ENCODE results near the gene HACL1. TPM values are rescaled to one million over a fixed set of nuclear protein-coding genes. Genes with fewer than 3 reads are reported as not detected.

Gene HACL1
- total RNA-seq, 1 experiment from 2014 or later = 44.9 TPM

DNA sequence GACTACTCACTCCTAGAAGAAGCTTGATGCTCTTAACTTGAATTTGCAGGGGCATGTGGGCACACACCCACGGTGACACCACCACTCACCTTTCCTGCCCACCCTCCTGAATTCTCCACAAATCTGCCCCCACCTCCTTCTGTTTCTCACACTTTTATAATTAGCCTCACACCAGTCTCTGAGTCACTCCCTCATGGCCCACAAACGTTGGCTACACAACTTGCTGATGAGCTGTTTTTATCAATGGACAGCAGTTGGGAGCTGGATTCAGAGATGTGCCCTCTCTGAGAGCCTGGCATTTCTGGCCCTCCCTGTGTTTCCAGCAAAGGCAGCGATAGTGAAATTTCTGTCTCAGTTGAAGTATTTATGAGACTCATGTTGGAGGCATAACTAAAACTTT lies 81.2 kb downstream of the HACL1 start (continued):
- TF ChIP-seq, protein P1, sequence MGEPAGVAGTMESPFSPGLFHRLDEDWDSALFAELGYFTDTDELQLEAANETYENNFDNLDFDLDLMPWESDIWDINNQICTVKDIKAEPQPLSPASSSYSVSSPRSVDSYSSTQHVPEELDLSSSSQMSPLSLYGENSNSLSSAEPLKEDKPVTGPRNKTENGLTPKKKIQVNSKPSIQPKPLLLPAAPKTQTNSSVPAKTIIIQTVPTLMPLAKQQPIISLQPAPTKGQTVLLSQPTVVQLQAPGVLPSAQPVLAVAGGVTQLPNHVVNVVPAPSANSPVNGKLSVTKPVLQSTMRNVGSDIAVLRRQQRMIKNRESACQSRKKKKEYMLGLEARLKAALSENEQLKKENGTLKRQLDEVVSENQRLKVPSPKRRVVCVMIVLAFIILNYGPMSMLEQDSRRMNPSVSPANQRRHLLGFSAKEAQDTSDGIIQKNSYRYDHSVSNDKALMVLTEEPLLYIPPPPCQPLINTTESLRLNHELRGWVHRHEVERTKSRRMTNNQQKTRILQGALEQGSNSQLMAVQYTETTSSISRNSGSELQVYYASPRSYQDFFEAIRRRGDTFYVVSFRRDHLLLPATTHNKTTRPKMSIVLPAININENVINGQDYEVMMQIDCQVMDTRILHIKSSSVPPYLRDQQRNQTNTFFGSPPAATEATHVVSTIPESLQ (CRISPR knock-in tag; IDR thresholded peaks at IDR 0.05) = no peak
- TF ChIP-seq, protein P2, sequence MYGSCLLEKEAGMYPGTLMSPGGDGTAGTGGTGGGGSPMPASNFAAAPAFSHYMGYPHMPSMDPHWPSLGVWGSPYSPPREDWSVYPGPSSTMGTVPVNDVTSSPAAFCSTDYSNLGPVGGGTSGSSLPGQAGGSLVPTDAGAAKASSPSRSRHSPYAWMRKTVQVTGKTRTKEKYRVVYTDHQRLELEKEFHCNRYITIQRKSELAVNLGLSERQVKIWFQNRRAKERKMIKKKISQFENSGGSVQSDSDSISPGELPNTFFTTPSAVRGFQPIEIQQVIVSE (CRISPR knock-in tag; IDR thresholded peaks at IDR 0.05; ENCODE audit: borderline replicate concordance) = no peak
- TF ChIP-seq ETV6 (CRISPR knock-in tag; IDR thresholded peaks at IDR 0.05) = no peak
- TF ChIP-seq, protein P3, sequence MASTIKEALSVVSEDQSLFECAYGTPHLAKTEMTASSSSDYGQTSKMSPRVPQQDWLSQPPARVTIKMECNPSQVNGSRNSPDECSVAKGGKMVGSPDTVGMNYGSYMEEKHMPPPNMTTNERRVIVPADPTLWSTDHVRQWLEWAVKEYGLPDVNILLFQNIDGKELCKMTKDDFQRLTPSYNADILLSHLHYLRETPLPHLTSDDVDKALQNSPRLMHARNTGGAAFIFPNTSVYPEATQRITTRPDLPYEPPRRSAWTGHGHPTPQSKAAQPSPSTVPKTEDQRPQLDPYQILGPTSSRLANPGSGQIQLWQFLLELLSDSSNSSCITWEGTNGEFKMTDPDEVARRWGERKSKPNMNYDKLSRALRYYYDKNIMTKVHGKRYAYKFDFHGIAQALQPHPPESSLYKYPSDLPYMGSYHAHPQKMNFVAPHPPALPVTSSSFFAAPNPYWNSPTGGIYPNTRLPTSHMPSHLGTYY (CRISPR knock-in tag; IDR thresholded peaks at IDR 0.05) = no peak

DNA sequence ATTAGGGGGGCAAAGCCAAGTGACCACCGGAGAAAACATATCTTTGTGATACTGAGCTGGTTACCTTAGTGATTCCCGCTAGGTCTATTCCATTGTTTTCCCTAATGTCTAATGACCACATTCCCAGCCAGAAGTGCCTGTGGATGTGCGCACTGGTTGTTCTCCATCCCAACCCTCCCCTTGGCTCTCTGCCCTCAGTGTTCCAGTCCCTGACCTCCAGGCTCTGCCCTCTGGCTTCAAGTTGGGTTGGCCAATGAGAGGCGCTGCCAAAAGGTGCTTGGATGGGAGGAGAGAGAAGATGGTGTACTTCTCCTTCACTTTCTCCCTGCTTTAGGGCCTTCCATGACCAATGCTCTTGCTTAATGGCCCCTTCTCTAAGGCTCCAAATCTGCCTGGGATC lies 82.3 kb downstream of the HACL1 start:
- H3K9me3 Mint-ChIP-seq = no peaks in the 10 kb centered on the region
- peaks cover 25% of the 10 kb centered on the region for H3K27me3 Mint-ChIP-seq (ENCODE audit: low read depth)
- ChIA-PET POLR2A (no interaction called here), CTCF (interaction anchor here (0.8 to 1.7 kb wide), 2 partner anchors 8 to 39 kb away, joined by 3 to 7 read pairs; no protein-coding TSS in a partner anchor)
- no peak overlapping the region for H3K4me3 Mint-ChIP-seq
- H3K27ac Mint-ChIP-seq = no peak overlapping the region
- H3K4me1 Mint-ChIP-seq = peaks cover 19% of the 10 kb centered on the region
- no peak for ATAC-seq
- no peaks in the 10 kb centered on the region for H3K36me3 Mint-ChIP-seq
- no peak for DNase-seq (ENCODE audit: low spot score)
- TF ChIP-seq, protein P4, sequence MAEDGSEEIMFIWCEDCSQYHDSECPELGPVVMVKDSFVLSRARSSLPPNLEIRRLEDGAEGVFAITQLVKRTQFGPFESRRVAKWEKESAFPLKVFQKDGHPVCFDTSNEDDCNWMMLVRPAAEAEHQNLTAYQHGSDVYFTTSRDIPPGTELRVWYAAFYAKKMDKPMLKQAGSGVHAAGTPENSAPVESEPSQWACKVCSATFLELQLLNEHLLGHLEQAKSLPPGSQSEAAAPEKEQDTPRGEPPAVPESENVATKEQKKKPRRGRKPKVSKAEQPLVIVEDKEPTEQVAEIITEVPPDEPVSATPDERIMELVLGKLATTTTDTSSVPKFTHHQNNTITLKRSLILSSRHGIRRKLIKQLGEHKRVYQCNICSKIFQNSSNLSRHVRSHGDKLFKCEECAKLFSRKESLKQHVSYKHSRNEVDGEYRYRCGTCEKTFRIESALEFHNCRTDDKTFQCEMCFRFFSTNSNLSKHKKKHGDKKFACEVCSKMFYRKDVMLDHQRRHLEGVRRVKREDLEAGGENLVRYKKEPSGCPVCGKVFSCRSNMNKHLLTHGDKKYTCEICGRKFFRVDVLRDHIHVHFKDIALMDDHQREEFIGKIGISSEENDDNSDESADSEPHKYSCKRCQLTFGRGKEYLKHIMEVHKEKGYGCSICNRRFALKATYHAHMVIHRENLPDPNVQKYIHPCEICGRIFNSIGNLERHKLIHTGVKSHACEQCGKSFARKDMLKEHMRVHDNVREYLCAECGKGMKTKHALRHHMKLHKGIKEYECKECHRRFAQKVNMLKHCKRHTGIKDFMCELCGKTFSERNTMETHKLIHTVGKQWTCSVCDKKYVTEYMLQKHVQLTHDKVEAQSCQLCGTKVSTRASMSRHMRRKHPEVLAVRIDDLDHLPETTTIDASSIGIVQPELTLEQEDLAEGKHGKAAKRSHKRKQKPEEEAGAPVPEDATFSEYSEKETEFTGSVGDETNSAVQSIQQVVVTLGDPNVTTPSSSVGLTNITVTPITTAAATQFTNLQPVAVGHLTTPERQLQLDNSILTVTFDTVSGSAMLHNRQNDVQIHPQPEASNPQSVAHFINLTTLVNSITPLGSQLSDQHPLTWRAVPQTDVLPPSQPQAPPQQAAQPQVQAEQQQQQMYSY (CRISPR knock-in tag; IDR thresholded peaks at IDR 0.05) = no peak
- TF ChIP-seq SOX15 (CRISPR knock-in tag; IDR thresholded peaks at IDR 0.05) = no peak
- TF ChIP-seq, protein P5, sequence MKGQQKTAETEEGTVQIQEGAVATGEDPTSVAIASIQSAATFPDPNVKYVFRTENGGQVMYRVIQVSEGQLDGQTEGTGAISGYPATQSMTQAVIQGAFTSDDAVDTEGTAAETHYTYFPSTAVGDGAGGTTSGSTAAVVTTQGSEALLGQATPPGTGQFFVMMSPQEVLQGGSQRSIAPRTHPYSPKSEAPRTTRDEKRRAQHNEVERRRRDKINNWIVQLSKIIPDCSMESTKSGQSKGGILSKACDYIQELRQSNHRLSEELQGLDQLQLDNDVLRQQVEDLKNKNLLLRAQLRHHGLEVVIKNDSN (CRISPR knock-in tag; IDR thresholded peaks at IDR 0.05) = no peak
- no peak for TF ChIP-seq JAZF1 (CRISPR knock-in tag; IDR thresholded peaks at IDR 0.05)
- TF ChIP-seq, protein P6, sequence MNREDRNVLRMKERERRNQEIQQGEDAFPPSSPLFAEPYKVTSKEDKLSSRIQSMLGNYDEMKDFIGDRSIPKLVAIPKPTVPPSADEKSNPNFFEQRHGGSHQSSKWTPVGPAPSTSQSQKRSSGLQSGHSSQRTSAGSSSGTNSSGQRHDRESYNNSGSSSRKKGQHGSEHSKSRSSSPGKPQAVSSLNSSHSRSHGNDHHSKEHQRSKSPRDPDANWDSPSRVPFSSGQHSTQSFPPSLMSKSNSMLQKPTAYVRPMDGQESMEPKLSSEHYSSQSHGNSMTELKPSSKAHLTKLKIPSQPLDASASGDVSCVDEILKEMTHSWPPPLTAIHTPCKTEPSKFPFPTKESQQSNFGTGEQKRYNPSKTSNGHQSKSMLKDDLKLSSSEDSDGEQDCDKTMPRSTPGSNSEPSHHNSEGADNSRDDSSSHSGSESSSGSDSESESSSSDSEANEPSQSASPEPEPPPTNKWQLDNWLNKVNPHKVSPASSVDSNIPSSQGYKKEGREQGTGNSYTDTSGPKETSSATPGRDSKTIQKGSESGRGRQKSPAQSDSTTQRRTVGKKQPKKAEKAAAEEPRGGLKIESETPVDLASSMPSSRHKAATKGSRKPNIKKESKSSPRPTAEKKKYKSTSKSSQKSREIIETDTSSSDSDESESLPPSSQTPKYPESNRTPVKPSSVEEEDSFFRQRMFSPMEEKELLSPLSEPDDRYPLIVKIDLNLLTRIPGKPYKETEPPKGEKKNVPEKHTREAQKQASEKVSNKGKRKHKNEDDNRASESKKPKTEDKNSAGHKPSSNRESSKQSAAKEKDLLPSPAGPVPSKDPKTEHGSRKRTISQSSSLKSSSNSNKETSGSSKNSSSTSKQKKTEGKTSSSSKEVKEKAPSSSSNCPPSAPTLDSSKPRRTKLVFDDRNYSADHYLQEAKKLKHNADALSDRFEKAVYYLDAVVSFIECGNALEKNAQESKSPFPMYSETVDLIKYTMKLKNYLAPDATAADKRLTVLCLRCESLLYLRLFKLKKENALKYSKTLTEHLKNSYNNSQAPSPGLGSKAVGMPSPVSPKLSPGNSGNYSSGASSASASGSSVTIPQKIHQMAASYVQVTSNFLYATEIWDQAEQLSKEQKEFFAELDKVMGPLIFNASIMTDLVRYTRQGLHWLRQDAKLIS (CRISPR knock-in tag; IDR thresholded peaks at IDR 0.05; ENCODE audit: borderline replicate concordance) = no peak
- no peak for TF ChIP-seq HMGA2 (CRISPR knock-in tag; IDR thresholded peaks at IDR 0.05)
- no peak for TF ChIP-seq RELA (CRISPR knock-in tag; IDR thresholded peaks at IDR 0.05; ENCODE audit: borderline replicate concordance)
- TF ChIP-seq, protein P7, sequence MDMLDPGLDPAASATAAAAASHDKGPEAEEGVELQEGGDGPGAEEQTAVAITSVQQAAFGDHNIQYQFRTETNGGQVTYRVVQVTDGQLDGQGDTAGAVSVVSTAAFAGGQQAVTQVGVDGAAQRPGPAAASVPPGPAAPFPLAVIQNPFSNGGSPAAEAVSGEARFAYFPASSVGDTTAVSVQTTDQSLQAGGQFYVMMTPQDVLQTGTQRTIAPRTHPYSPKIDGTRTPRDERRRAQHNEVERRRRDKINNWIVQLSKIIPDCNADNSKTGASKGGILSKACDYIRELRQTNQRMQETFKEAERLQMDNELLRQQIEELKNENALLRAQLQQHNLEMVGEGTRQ (CRISPR knock-in tag; IDR thresholded peaks at IDR 0.05) = no peak

All from WTC11 (cell line).